Measurements from ENCODE around the gene ANAPC10. TPM values are rescaled to one million over a fixed set of nuclear protein-coding genes. Genes with fewer than 3 reads are reported as not detected.

The ANAPC10 gene
- total RNA-seq, 1 experiment from 2014 or later: 10.5 TPM

DNA sequence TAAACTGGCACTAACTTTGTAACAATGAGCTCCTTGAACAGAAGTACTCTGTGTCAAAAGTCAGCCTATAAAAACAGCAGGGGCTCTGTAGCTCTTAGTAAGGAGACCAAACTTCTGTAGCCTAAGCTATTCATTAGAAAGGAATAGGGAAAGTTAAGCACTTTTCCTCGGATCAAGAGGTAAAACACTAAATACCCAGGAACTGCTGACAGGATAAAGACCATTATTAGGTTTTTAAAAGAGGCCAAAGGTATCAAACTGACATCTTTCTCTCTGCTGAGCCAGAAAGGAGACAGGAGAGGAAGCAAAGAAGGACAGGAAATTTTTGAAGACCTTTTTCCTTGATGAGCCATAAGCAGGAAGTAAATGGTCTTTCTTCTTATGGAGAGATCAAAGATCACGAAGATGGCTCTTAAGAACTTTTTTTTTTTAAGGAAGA is 31.9 kb downstream of the ANAPC10 start:
- intact Hi-C loops (cut with micrococcal nuclease; ENCODE audit: unreplicated experiment): no loop called here
- in situ Hi-C loops (cut with HindIII; ENCODE audit: low pct_unique_long_range_greater_than_20kb, low sequenced_read_pairs): no loop called here
- Histone ChIP-seq H3K9me3 (ENCODE audit: control insufficient read depth, insufficient read depth, low read depth, low read length) (no peaks in the 10 kb centered on the region), H3K27ac (ENCODE audit: low read length) (no peak overlapping the region), H3K4me3 (ENCODE audit: low read depth in 2 of 2, low read length in 2 of 2) (no peak overlapping the region), H3K36me3 (ENCODE audit: control insufficient read depth, insufficient read depth, low read length) (no peaks in the 10 kb centered on the region), H3K27me3 (ENCODE audit: control insufficient read depth, insufficient read depth, low read length) (no peaks in the 10 kb centered on the region), H3K4me1 (ENCODE audit: control insufficient read depth, insufficient read depth, low read length) (peaks cover 5% of the 10 kb centered on the region)
- ATAC-seq (no peak), DNase-seq (ENCODE audit: low read depth, low spot score) (no peak)
- TF ChIP-seq, protein P1, sequence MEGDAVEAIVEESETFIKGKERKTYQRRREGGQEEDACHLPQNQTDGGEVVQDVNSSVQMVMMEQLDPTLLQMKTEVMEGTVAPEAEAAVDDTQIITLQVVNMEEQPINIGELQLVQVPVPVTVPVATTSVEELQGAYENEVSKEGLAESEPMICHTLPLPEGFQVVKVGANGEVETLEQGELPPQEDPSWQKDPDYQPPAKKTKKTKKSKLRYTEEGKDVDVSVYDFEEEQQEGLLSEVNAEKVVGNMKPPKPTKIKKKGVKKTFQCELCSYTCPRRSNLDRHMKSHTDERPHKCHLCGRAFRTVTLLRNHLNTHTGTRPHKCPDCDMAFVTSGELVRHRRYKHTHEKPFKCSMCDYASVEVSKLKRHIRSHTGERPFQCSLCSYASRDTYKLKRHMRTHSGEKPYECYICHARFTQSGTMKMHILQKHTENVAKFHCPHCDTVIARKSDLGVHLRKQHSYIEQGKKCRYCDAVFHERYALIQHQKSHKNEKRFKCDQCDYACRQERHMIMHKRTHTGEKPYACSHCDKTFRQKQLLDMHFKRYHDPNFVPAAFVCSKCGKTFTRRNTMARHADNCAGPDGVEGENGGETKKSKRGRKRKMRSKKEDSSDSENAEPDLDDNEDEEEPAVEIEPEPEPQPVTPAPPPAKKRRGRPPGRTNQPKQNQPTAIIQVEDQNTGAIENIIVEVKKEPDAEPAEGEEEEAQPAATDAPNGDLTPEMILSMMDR (IDR thresholded peaks at IDR 0.05): no peak
- TF ChIP-seq TCF7L2 (IDR thresholded peaks at IDR 0.05; ENCODE audit: low read depth, low read length): no peak
- TF ChIP-seq, protein P2, sequence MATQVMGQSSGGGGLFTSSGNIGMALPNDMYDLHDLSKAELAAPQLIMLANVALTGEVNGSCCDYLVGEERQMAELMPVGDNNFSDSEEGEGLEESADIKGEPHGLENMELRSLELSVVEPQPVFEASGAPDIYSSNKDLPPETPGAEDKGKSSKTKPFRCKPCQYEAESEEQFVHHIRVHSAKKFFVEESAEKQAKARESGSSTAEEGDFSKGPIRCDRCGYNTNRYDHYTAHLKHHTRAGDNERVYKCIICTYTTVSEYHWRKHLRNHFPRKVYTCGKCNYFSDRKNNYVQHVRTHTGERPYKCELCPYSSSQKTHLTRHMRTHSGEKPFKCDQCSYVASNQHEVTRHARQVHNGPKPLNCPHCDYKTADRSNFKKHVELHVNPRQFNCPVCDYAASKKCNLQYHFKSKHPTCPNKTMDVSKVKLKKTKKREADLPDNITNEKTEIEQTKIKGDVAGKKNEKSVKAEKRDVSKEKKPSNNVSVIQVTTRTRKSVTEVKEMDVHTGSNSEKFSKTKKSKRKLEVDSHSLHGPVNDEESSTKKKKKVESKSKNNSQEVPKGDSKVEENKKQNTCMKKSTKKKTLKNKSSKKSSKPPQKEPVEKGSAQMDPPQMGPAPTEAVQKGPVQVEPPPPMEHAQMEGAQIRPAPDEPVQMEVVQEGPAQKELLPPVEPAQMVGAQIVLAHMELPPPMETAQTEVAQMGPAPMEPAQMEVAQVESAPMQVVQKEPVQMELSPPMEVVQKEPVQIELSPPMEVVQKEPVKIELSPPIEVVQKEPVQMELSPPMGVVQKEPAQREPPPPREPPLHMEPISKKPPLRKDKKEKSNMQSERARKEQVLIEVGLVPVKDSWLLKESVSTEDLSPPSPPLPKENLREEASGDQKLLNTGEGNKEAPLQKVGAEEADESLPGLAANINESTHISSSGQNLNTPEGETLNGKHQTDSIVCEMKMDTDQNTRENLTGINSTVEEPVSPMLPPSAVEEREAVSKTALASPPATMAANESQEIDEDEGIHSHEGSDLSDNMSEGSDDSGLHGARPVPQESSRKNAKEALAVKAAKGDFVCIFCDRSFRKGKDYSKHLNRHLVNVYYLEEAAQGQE (IDR thresholded peaks at IDR 0.05; ENCODE audit: insufficient read depth in 1 of 2, low read depth in 2 of 2, low read length in 1 of 2): no peak
- TF ChIP-seq SIN3A (IDR thresholded peaks at IDR 0.05; ENCODE audit: borderline replicate concordance, insufficient read depth, low read depth, low read length): no peak
- no peak for TF ChIP-seq POLR2AphosphoS5 (IDR thresholded peaks at IDR 0.05; ENCODE audit: low read depth, low read length)
- no TSS peak for BruUV-seq (replicated peaks)
- CTCF ChIA-PET: no interaction called here
- POLR2A ChIA-PET: no interaction called here

DNA sequence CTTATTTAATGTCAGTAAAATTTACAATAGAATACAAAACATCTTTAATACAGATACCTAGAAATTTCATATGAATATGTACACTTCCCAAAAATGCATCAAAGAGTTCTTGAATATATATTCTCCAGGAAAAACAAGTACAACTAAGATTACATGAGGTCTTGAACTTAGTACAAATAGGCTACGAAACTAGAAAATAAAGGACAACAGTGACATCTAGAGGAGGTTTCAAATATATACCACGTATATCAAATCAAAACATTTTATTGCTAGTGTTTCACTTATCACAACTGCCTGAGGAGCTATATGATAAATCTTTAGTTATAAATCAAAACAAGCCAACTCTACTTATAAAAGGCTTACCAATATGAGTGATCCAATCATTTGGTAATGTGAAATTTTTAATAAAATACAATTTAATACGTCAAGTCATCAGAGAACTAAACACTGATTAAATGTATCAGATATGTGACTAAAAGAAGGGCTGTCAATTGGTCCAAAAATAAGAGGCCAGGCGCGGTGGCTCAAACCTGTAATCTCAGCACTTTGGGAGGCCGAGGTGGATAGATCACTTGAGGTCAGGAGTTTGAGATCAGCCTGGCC is 36.6 kb downstream of the ANAPC10 start:
- in situ Hi-C loops (cut with HindIII; ENCODE audit: low pct_unique_long_range_greater_than_20kb, low sequenced_read_pairs): no loop called here
- ATAC-seq: no peak; the same call in 1 of the 2 replicates
- CTCF ChIA-PET: no interaction called here

More for the DNA sequence above, 36.6 kb downstream of the ANAPC10 start:
- intact Hi-C loops (cut with micrococcal nuclease; ENCODE audit: unreplicated experiment): loop anchor here (2.0 kb wide), 1 partner anchor 887 kb away; no protein-coding TSS in a partner anchor
- no peak for TF ChIP-seq TCF7L2 (IDR thresholded peaks at IDR 0.05; ENCODE audit: low read depth, low read length)
- TF ChIP-seq, protein P1 (IDR thresholded peaks at IDR 0.05): peak; percentile 19; the same call in 1 of the 2 replicates
- Histone ChIP-seq H3K4me3 (ENCODE audit: low read depth in 2 of 2, low read length in 2 of 2) (no peak overlapping the region), H3K9me3 (ENCODE audit: control insufficient read depth, insufficient read depth, low read depth, low read length) (no peaks in the 10 kb centered on the region), H3K27me3 (ENCODE audit: control insufficient read depth, insufficient read depth, low read length) (no peaks in the 10 kb centered on the region), H3K4me1 (ENCODE audit: control insufficient read depth, insufficient read depth, low read length) (peaks cover 5% of the 10 kb centered on the region), H3K27ac (ENCODE audit: low read length) (no peak overlapping the region), H3K36me3 (ENCODE audit: control insufficient read depth, insufficient read depth, low read length) (no peaks in the 10 kb centered on the region; the same call in 1 of the 2 replicates)
- POLR2A ChIA-PET: no interaction called here
- DNase-seq (ENCODE audit: low read depth, low spot score): peak; percentile 28
- BruUV-seq (replicated peaks): no TSS peak
